ENCODE measurements around the gene ANKS3. TPM values are rescaled to one million over a fixed set of nuclear protein-coding genes. Genes with fewer than 3 reads are reported as not detected.

The ANKS3 gene
- total and polyA plus RNA-seq, 7 donors, result 5.2 to 15.0 (median 9.1) TPM

DNA sequence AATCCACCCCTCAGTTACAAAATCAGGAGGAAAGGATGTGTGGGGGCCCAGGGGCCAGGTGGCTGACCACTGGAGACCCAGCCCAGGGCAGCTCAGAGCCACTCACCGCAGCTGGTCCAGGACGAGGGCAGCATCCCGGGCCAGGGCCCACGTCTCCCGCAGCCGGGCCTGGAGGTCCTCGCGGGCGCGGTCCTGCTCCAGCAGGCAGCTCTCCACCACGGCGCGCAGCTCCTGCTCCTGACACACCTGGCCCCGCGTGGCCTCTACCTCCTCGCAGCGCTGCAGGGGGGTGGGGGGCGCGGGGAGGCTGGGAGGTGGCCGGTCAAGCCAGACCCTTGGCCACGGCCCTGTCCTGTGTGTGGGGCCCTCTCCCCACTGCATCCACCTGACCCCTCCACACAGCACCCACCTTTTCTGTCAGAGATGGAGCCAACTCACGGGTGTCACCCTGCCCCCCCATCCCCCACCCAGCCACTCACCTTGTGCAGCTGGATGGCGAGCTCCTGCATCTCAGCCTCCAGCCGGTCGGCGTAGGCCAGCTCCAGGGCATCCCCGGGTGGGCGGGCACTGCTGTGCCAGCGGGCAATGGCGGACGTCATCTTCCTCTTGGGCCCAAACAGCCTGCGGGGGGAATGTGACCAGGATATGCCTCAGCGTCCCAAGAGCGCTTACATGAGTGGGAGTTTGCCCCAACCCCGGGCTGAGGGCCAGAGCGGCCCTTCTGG is 35.6 kb downstream of the ANKS3 start:
- peak in 1 of 2 donors; percentile 50 for DNase-seq
- Histone ChIP-seq H3K27me3 (ENCODE audit: insufficient read depth in 3 of 3, low read length in 2 of 3) (no peaks in the 10 kb centered on the region), H3K4me3 (no peak overlapping the region), H3K36me3 (ENCODE audit: insufficient read depth in 1 of 2, low read depth in 1 of 2) (peaks cover 7 to 75% of the 10 kb centered on the region in 2 donors), H3K27ac (no peak overlapping the region), H3K4me1 (peaks cover 6% of the 10 kb centered on the region), H3K9me3 (no peaks in the 10 kb centered on the region)
- 92 to 94% (median 92%) methylated on average over 28 to 36 of the region's 36 CpGs for WGBS, 3 donors
- ATAC-seq, result no peak
- intact Hi-C loops (cut with DNase I), result loop anchor here in 1 of 2 donors (10.0 kb wide), 1 partner anchor 256 kb away; the partner anchor contains the start of gene SEC14L5
- TF ChIP-seq, protein P1, sequence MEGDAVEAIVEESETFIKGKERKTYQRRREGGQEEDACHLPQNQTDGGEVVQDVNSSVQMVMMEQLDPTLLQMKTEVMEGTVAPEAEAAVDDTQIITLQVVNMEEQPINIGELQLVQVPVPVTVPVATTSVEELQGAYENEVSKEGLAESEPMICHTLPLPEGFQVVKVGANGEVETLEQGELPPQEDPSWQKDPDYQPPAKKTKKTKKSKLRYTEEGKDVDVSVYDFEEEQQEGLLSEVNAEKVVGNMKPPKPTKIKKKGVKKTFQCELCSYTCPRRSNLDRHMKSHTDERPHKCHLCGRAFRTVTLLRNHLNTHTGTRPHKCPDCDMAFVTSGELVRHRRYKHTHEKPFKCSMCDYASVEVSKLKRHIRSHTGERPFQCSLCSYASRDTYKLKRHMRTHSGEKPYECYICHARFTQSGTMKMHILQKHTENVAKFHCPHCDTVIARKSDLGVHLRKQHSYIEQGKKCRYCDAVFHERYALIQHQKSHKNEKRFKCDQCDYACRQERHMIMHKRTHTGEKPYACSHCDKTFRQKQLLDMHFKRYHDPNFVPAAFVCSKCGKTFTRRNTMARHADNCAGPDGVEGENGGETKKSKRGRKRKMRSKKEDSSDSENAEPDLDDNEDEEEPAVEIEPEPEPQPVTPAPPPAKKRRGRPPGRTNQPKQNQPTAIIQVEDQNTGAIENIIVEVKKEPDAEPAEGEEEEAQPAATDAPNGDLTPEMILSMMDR (IDR thresholded peaks at IDR 0.05), result no peak

DNA sequence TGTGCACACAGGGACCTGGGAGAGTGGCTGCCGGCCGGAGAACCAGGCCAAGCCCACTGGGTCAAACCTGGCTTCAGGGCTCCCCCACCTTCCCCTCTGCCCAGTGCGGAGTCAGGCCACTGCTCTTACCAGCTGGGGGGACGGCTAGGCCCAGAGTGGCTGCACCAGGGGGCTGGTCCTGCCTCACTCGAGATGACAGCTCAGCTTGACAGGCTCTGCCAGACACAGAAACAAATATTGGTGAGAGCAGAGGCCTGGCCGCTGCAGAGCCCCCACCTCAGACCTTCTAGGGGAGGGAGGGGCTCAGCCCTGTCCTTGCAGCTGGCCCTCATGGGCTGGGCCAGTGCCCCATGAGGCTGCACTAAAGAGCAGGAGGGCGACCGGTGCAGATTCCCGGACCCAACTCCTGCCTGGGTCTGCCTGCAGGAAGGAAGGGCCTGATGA is 36.2 kb downstream of the ANKS3 start:
- WGBS, 3 donors, result 84 to 87% (median 86%) methylated on average over 9 of the region's 9 CpGs
- Histone ChIP-seq H3K9me3 (no peaks in the 10 kb centered on the region), H3K27ac (no peak overlapping the region), H3K36me3 (ENCODE audit: insufficient read depth in 1 of 2, low read depth in 1 of 2) (peaks cover 7 to 75% of the 10 kb centered on the region in 2 donors), H3K27me3 (ENCODE audit: insufficient read depth in 3 of 3, low read length in 2 of 3) (no peaks in the 10 kb centered on the region), H3K4me1 (peaks cover 8% of the 10 kb centered on the region), H3K4me3 (no peak overlapping the region)
- TF ChIP-seq, protein P1 (IDR thresholded peaks at IDR 0.05), result no peak
- no peak for ATAC-seq
- DNase-seq, result peak in 1 of 2 donors; percentile 54
- intact Hi-C loops (cut with DNase I), result loop anchor here in 1 of 2 donors (10.0 kb wide), 1 partner anchor 257 kb away; the partner anchor contains the start of gene SEC14L5

DNA sequence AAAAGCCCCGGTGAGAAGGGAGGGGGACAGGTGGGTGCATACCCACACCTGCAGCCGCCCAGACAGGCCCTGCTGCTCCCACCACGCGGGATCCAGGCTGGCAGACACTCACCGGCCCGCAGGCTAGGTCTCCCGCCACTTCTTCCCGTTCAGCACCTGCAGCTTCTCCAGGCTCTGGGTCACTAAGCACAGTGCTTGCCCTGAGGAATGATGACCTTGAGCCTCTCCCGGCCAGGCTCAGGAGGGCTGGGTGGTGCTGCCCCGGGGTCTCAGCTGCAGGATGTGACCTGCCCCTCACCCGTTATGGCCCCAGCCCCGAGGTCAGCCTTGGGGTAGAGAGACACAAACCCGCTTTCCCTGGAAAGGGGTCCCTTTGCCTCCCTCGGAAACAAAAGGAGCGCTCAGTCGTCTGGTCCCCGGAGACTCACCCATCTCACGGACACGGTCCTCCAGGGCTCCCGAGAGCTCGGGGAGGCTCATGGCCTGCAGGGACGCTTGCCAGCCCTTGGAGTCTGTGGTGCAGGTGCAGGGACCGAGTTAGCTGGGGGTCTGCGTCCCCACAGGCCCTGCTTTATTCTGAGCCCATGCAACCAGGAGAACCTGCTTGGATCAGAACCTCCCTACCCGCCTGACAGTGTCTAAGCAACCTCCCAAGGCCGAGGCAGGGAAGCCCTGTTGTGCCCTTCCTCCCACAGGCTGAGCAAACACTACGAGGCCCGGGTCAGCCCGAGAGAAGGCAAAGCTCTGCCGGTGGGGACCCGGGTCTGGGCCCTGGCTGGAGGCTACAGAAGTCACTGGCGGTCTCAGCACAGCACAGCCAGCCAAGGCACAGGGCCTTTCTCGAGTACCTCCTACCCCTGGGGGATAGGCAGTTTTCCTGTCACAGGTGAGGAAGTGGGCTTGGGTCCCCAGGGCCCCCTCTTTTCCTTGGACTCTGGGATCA is 36.9 kb downstream of the ANKS3 start:
- WGBS, 3 donors, result 78 to 85% (median 80%) methylated on average over 31 to 33 of the region's 33 CpGs
- no peak overlapping the region for H3K27ac ChIP-seq
- H3K4me1 ChIP-seq, result peaks cover 11% of the 10 kb centered on the region
- TF ChIP-seq, protein P1 (IDR thresholded peaks at IDR 0.05), result no peak
- intact Hi-C loops (cut with DNase I), result loop anchor here in 1 of 2 donors (10.0 kb wide), 1 partner anchor 258 kb away; the partner anchor contains the start of gene SEC14L5
- ATAC-seq, result no peak
- DNase-seq, result peak in 1 of 2 donors; percentile 47
- no peaks in the 10 kb centered on the region for H3K27me3 ChIP-seq (ENCODE audit: insufficient read depth in 3 of 3, low read length in 2 of 3)
- no peak overlapping the region for H3K4me3 ChIP-seq
- peaks cover 7 to 71% of the 10 kb centered on the region in 2 donors for H3K36me3 ChIP-seq (ENCODE audit: insufficient read depth in 1 of 2, low read depth in 1 of 2)
- H3K9me3 ChIP-seq, result no peaks in the 10 kb centered on the region

DNA sequence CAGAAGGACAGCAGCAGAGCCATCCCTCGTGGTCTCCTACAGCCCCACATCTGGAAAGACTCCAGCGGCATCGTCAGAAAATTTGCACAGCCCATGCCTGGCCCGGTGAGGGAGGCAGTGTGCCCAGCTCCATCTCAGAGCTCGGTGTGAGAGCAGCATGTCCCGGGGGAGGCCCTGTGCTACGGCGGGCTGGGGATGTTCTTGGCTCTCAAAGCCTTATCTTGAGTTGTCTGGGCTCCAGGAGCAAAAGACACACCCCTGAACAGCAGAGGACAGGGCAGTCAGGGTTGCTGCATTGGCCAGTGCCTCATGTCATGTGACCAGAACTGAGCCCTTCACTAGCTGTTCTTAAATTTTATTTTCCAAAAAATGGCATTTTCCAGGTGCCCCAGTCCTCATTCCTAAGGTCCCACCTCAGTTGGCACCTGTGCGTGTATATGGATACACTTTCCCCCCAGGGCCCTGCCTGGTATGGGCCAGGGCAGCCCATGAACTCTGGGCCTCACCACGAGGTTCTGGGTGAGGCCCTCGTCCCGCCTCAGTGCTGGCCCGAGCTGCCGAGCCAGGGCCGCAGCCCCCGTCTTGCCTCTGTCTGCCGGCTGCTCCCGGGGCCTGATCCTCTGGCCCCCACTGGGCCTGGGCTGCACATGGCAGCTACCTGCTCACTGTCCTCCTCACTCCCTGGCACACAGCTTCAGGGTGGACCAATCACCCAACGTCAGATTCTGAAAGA is 37.7 kb downstream of the ANKS3 start:
- TF ChIP-seq, protein P1 (IDR thresholded peaks at IDR 0.05), result no peak
- H3K4me3 ChIP-seq, result no peak overlapping the region
- H3K9me3 ChIP-seq, result no peaks in the 10 kb centered on the region
- WGBS, 3 donors, result 46 to 61% (median 51%) methylated on average over 19 of the region's 19 CpGs
- no peaks in the 10 kb centered on the region for H3K27me3 ChIP-seq (ENCODE audit: insufficient read depth in 3 of 3, low read length in 2 of 3)
- intact Hi-C loops (cut with DNase I), result loop anchor here in 1 of 2 donors (10.0 kb wide), 1 partner anchor 258 kb away; the partner anchor contains the start of gene SEC14L5
- no peak for ATAC-seq
- no peak overlapping the region for H3K27ac ChIP-seq
- peak; percentile 64 to 85 for DNase-seq
- peaks cover 7 to 62% of the 10 kb centered on the region in 2 donors for H3K36me3 ChIP-seq (ENCODE audit: insufficient read depth in 1 of 2, low read depth in 1 of 2)
- H3K4me1 ChIP-seq, result peaks cover 11% of the 10 kb centered on the region

Measured in psoas muscle (tissue), 8 donors.